Hematopoietic multipotent progenitor cell treated with erythropoietin and hydrocortisone succinate and interleukin-3 and kit ligand, for 15 days (in vitro differentiated cells): ENCODE results near the gene STEAP4.

Source experiments
- DNase-seq: peaks from one replicate; pipeline ENCODE4 v3.0.0-alpha.2; 2015; ENCODE audit warnings: low spot score

STEAP4 gene

GRCh38 chr7:88306590-88307048, at the start of gene STEAP4:
Gene STEAP4, minus strand, starts transcription at chr7:88306894. Its CDS starts 22,625 bp downstream, at chr7:88284269.
- no peak for DNase-seq

DNA sequence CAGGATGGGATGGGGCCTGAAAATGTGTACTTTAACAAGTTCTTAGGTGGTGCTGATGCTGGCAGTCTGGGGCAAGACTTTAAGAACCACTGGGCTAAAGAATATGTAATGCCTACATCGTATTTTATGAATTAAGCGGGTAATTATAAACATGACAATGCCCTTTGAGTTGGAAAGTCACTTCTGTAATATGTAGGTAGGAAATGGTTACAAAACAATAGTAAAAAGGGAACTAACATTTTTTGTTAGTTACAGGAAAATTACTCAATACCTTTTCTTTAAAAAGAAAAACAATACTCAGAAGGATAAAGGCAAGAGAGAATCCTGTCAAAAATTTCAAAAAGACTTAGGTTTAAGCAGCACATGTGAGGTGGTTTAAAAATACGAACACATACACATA, 48.3 kb upstream of the STEAP4 start:
- DNase-seq: no peak

GRCh38 chr7:88350118-88350517, 43.4 kb upstream of the STEAP4 start:
- no peak for DNase-seq

DNA sequence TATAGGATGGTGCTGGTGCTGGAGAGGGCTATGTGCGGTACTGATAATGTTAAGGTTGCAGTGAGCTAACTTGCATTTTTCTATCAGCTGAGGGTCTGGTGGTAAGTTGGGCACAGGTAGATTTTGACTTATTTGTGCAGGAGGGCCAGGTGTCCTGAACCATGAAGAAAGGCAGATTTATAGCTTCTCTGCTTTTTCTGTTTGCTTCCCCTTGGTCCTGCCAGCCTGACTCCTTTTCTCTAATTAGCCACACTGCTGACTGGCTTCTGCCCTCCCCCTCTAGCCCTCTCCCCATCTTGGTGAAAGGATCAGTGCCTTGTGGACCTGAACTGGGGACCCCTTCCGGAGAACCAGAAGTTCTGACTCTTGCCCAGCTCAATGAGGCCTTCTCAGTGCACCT, 40.8 kb upstream of the STEAP4 start:
- no peak for DNase-seq

DNA sequence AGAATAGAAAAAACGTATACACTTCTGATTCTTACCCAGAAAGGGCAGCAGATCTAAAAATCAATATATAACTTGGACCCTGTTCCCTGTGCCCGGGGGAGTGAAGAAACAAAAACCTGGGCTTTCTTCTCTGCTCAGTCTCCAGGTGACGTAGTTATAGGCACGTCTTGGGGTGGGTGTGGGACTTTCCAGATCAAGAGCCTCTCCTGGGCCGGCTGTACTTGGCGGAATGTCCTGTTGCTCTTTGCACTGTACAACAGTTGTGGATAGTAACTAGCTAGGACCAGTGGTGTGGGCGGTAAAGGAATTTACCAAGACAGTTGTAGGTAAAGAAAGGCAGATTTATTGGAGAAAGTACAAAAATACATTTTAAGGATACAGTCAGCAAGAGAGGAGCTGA, 40.4 kb upstream of the STEAP4 start:
- DNase-seq: no peak

GRCh38 chr7:88346357-88346756, 39.7 kb upstream of the STEAP4 start:
- no peak for DNase-seq

GRCh38 chr7:88344956-88345832, 38.5 kb upstream of the STEAP4 start:
- no peak for DNase-seq

DNA sequence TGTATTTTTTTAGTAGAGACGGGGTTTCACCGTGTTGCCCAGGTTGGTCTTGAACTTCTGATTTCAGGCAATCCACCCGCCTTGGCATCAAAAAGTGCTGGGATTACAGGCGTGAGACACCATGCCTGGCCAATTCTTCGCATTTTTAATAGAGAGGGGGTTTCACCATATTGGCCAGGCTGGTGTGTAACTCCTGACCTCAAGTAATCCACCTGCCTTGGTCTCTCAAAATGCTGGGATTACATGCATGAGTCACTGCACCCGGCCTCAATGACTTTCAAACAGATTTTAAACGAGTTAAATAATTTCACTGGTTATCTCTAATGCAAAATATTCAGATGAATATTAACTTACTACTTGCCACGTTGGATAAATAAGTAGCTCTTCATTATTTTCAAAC, 37.6 kb upstream of the STEAP4 start:
- no peak for DNase-seq

DNA sequence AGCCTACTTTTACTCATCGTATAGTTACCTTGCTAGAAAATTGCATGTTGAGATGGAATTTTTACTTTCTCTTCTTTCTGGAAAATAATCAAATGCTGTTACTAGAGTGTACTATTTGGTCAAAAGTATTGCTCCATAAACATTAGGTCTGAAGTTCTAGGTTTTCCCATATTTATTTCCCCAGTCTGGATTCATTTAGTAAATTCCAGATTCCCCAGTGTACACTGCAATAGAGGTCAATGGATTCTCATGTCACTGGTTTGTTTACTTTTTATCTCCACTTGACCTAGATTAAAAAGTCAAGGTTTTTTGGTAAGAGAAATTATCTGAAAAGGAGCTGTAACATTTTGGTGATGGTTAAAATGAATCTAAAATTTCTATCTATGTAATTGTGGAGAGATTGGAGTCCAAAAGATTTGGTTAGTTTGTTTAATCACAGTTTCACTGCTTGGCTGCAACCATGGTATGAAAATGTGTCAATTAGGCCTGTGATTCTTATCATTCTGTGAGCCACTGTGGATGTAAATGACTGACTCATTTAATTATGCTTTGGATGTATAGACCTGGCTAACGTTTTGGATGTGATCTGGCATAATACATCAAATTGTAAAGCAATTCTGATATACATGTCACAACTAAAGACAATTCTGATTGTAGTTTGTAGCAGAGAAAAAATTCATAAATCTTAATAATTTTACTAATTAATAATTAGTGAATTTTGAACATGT, 32.7 kb upstream of the STEAP4 start:
- DNase-seq: no peak

- DNase-seq: no peak
Observed at GRCh38 chr7:88338503-88338902, 31.8 kb upstream of the STEAP4 start.

DNA sequence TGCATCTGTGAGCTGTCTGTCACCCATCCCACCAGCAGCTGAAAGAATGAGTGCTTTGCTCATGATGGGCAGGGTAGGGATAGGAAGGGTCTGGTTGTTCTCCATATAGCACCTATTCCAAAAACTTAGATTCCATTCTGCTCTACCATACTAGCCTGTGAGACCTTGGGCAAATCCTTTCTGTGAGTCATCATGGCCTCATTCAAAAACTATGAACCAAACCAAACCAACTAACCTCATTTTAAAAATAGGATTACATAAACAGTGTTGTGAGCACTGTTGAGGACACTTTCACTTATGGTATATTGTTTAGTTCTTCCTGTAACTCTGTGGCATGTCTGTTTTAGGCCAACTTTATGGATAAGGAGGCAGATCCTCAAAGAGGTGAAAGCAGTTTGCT, 30.9 kb upstream of the STEAP4 start:
- DNase-seq: no peak

- no peak for DNase-seq
Observed at GRCh38 chr7:88331322-88331721, 24.6 kb upstream of the STEAP4 start.

DNA sequence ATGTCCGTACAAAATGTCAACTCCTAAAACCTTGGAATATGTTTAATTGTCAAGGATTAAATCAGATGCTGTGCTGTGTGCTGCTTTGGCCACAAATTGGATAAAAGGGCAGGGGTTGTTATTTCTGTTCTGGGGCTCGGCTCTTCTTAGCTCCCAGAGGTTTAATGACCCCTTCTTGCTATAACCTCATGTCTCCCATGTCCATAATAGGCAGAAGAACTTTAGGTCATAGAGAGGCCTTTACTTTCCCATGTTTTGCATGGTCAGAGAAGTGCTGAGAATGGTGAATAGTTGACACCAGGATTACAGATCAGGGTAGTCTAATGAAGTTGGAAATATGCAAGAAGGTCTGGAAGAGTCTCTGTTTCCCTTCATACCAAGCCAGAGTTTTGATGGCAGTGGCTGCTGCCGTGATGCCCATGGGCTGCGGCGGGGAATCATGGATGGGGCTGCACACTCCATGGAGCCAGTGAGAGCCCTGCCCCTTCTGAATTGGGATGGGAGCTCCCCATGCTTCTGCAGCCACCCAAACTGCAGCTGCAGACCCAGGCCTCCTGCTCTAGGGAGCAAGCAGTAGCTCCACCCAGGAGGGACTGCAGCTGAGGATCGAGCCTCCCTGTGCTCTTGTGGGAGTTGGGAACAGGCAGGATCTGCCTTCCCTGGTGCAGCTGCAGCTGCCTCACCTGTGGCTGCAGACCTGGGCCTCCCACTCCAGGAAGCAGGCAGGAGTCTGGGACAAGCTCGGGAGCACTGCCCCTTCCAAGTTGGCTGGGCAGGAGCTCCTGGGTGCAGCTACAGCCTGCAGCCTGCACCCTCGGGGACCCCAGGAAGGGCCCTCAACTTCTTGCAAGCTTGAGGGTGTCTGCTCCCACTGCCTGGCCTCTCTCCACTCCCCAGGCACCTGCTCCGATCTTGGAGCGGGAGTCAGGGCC, 23.1 kb upstream of the STEAP4 start:
- DNase-seq: no peak

- DNase-seq: no peak
Observed at GRCh38 chr7:88328787-88329186, 22.1 kb upstream of the STEAP4 start.

DNA sequence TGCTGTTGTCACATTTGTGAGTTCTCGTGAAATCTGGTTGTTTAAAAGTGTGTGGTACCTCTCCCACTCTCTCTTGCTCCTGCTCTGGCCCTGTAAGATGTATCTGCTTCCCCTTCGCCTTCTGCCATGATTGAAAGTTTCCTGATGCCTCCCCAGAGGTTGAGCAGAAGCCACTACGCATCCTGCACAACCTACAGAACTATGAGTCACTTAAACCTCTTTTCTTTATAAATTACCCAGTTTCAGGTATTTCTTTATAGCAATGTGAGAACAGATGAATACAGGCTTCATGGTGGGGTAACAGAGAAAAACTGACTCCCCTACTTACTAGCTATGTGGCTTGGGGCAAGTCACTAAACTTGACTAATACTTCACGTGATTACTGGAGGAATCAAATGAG, 18.0 kb upstream of the STEAP4 start:
- no peak for DNase-seq

- DNase-seq: no peak
Observed at GRCh38 chr7:88322151-88322550, 15.5 kb upstream of the STEAP4 start.

- DNase-seq: no peak
Observed at GRCh38 chr7:88321694-88322093, 15.0 kb upstream of the STEAP4 start.

DNA sequence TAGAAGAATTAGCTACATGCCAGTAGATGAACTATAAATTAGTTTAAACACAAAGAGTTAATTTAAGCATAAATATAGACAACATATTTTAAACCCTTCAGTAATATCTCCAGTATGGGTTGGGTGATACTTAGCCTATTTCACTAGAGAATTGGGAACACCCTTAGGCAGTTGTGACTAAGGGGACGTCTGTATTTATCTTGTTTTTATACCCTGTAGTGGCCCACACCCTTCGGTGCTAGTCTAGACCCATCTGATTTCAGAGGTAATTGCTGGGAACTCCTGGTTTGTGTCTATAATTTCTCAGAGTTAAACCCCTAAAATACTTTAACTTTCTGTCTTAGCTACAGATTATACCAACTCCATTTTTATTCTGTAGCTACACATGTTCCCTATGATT, 11.5 kb upstream of the STEAP4 start:
- DNase-seq: no peak

DNA sequence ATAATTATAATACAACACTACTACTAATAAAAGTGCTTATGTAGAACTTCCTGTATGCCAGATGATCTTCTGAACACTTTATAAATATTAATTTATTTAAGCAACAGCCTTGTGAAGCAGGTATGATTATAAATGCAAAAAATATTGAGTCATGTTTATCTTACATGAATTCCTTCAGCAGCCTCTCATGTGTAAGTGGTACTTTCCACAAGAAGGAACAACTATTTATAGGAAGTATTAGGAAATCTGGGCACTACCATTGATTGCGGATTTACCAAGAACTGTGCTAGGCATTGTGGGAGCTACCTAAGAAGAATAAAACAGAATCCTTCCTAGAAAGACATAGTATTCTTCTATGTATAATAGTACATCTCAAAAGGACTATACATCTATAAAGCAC, 10.7 kb upstream of the STEAP4 start:
- DNase-seq: no peak

DNA sequence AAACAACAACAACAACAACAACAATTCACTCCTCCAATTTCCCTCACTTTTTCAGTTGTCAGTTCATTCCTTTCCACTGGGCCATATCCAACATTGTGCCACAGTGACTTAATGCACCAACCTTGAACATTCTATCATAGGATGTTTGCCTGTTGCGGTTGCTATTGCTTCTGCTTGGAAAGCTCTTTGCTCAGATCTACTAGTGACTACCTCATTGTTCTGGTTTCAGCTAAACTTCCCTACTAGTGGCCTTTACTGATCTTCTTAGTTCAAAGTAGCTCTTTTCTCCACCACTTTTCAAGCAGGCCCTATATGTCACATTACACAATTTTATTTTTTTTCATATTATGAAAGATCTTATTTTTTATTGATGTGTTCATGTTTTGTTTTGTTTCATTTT, 9.8 kb upstream of the STEAP4 start:
- DNase-seq: no peak

DNA sequence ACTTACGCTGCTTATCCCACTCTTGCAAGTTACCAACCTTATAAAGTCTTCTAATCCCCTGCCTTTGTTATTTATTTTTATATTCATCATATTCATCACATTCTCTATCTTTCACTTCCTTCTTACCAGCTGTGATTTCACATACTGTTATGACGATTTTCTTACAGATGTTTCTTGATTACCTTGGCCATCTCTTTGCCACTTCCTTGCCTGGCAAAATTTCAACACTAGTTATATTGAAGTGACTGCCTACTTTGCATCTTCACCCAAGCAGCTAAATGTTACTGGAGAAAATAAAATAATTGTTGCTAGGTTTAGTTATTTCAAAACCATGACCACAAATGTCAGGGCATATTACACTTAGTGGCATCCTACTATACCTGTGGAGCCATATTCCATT, 8.8 kb upstream of the STEAP4 start:
- no peak for DNase-seq

DNA sequence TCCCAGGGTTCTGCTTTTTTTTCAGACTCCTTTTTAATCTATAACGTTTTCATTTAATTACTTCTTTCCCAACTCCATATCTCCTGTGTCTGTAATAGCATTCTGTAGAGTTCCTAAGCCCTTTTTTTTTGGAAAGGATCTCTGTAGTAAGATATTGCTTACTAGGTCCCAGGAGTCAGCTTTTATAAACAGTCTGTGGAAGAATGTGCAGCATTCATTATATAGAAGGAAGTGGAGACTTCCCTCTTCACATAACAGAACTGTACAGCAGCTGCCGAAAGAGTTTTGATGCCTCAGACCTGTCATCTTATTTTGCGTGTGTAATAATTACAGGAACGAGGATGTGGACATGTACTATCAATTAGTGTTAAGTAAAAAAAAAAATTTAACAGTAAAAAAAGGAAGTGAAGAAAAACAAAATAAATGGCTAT, 7.4 kb upstream of the STEAP4 start:
- no peak for DNase-seq
